OCI-LY7 (cell line): ENCODE results near the gene FGGY.

ENCODE experiments used
- EZH2phosphoT487 ChIP-seq: fragments of 200-600 bp; sonication (generic); IDR thresholded peaks from 2 replicates; pipeline ENCODE4 v1.6.1; 2018; ENCODE audit warnings: low read depth, borderline replicate concordance, mild to moderate bottlenecking, mixed run types, antibody characterized with exemption, low read length, moderate library complexity, mixed read lengths
- TF ChIP-seq, protein P1 (sequence below): fragments of 200-600 bp; sonication (generic); conservative IDR thresholded peaks from 2 replicates; pipeline ENCODE4 v1.5.1; 2014; ENCODE audit warnings: mild to moderate bottlenecking, antibody characterized with exemption, low read length, moderate library complexity, mixed read lengths

DNA sequence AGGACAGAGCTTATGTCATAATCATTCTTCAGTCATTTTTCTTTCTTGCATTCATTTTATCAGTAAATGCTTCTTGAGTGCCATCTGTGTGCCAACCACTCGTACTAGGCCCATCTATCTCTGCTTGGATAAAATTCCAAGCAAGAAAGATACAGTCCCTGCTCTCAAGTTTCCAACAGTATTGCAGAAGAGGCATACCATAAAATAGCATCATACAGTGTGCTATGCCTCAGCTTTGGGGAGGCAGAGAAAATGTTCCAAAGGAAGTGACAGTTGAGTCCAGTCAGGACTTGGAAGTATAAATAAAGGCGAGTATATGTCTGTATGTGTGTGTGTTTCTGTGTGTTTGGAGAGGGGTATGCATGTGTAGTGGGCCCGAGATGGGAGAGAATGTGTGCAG lies 404.5 kb downstream of the FGGY start:
- TF ChIP-seq, protein P1, sequence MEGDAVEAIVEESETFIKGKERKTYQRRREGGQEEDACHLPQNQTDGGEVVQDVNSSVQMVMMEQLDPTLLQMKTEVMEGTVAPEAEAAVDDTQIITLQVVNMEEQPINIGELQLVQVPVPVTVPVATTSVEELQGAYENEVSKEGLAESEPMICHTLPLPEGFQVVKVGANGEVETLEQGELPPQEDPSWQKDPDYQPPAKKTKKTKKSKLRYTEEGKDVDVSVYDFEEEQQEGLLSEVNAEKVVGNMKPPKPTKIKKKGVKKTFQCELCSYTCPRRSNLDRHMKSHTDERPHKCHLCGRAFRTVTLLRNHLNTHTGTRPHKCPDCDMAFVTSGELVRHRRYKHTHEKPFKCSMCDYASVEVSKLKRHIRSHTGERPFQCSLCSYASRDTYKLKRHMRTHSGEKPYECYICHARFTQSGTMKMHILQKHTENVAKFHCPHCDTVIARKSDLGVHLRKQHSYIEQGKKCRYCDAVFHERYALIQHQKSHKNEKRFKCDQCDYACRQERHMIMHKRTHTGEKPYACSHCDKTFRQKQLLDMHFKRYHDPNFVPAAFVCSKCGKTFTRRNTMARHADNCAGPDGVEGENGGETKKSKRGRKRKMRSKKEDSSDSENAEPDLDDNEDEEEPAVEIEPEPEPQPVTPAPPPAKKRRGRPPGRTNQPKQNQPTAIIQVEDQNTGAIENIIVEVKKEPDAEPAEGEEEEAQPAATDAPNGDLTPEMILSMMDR: no peak
- TF ChIP-seq EZH2phosphoT487: no peak
